Neural cell (in vitro differentiated cells): Measurements from ENCODE around the gene RMDN3.

ENCODE experiments used
- EP300 ChIP-seq: fragments of 450-650 bp; conservative IDR thresholded peaks from 2 replicates; pipeline ENCODE4 v1.6.1; 2014; ENCODE audit warnings: antibody characterized with exemption, mild to moderate bottlenecking, moderate library complexity; ENCODE audit not compliant: poor library complexity, severe bottlenecking
- EZH2 ChIP-seq: fragments of 200-600, 300-800 bp; shearing (Covaris generic), sonication (generic); IDR thresholded peaks from 2 replicates; pipeline ENCODE4 v1.6.1; 2014; ENCODE audit warnings: antibody characterized with exemption, low read length, borderline replicate concordance, mild to moderate bottlenecking; ENCODE audit not compliant: insufficient read depth, poor library complexity, severe bottlenecking
- MXI1 ChIP-seq: fragments of 450-650 bp; conservative IDR thresholded peaks from 2 replicates; pipeline ENCODE4 v1.6.1; 2014; ENCODE audit warnings: antibody characterized with exemption, mild to moderate bottlenecking; ENCODE audit not compliant: poor library complexity, severe bottlenecking
- POLR2AphosphoS5 ChIP-seq: IDR thresholded peaks from 2 replicates; pipeline ENCODE4 v1.6.1; 2012
- RAD21 ChIP-seq: fragments of 450-650 bp; conservative IDR thresholded peaks from 2 replicates; pipeline ENCODE4 v1.6.1; 2014; ENCODE audit warnings: antibody characterized with exemption, mild to moderate bottlenecking, moderate library complexity
- SMC3 ChIP-seq: fragments of 450-650 bp; conservative IDR thresholded peaks from 2 replicates; pipeline ENCODE4 v1.6.1; 2014; ENCODE audit warnings: antibody characterized with exemption, mild to moderate bottlenecking, moderate library complexity; ENCODE audit not compliant: poor library complexity
- TAF1 ChIP-seq: IDR thresholded peaks from 2 replicates; pipeline ENCODE4 v1.6.1; 2012; ENCODE audit warnings: low read depth
- TF ChIP-seq, protein P1 (sequence below): fragments of 450-650 bp; IDR thresholded peaks from 2 replicates; pipeline ENCODE4 v1.5.1; 2014; ENCODE audit warnings: antibody characterized with exemption, mild to moderate bottlenecking, moderate library complexity; ENCODE audit not compliant: poor library complexity, severe bottlenecking
- TF ChIP-seq, protein P2 (sequence below): IDR thresholded peaks from 2 replicates; pipeline ENCODE4 v1.6.1; 2012; ENCODE audit warnings: borderline replicate concordance

- TF ChIP-seq, protein P1, sequence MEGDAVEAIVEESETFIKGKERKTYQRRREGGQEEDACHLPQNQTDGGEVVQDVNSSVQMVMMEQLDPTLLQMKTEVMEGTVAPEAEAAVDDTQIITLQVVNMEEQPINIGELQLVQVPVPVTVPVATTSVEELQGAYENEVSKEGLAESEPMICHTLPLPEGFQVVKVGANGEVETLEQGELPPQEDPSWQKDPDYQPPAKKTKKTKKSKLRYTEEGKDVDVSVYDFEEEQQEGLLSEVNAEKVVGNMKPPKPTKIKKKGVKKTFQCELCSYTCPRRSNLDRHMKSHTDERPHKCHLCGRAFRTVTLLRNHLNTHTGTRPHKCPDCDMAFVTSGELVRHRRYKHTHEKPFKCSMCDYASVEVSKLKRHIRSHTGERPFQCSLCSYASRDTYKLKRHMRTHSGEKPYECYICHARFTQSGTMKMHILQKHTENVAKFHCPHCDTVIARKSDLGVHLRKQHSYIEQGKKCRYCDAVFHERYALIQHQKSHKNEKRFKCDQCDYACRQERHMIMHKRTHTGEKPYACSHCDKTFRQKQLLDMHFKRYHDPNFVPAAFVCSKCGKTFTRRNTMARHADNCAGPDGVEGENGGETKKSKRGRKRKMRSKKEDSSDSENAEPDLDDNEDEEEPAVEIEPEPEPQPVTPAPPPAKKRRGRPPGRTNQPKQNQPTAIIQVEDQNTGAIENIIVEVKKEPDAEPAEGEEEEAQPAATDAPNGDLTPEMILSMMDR, result no peak
- TF ChIP-seq EZH2, result no peak
- TF ChIP-seq EP300, result no peak
- TF ChIP-seq MXI1, result no peak
- TF ChIP-seq SMC3, result no peak
- TF ChIP-seq, protein P2, sequence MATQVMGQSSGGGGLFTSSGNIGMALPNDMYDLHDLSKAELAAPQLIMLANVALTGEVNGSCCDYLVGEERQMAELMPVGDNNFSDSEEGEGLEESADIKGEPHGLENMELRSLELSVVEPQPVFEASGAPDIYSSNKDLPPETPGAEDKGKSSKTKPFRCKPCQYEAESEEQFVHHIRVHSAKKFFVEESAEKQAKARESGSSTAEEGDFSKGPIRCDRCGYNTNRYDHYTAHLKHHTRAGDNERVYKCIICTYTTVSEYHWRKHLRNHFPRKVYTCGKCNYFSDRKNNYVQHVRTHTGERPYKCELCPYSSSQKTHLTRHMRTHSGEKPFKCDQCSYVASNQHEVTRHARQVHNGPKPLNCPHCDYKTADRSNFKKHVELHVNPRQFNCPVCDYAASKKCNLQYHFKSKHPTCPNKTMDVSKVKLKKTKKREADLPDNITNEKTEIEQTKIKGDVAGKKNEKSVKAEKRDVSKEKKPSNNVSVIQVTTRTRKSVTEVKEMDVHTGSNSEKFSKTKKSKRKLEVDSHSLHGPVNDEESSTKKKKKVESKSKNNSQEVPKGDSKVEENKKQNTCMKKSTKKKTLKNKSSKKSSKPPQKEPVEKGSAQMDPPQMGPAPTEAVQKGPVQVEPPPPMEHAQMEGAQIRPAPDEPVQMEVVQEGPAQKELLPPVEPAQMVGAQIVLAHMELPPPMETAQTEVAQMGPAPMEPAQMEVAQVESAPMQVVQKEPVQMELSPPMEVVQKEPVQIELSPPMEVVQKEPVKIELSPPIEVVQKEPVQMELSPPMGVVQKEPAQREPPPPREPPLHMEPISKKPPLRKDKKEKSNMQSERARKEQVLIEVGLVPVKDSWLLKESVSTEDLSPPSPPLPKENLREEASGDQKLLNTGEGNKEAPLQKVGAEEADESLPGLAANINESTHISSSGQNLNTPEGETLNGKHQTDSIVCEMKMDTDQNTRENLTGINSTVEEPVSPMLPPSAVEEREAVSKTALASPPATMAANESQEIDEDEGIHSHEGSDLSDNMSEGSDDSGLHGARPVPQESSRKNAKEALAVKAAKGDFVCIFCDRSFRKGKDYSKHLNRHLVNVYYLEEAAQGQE, result no peak
- TF ChIP-seq TAF1, result no peak
- TF ChIP-seq POLR2AphosphoS5, result no peak
- TF ChIP-seq RAD21, result no peak
These were observed 12.9 kb upstream of the RMDN3 start for GRCh38 chr15:40767838-40768500.
